ENCODE results near the gene HDGFL2. TPM values are rescaled to one million over a fixed set of nuclear protein-coding genes. Genes with fewer than 3 reads are reported as not detected.
"Not testable (repeated sequence)": the region's sequence is repeated elsewhere in the genome, so short reads cannot be mapped to it uniquely, and the experiment has no call there.

HDGFL2 gene
- total RNA-seq, 1 donor from 2014 or later = 27.8 TPM

- intact Hi-C loops (cut with DNase I) = no loop called here
- ATAC-seq (ENCODE audit: poor library complexity) = no peak
- no peak for DNase-seq
Measured at GRCh38 chr19:4539169-4539692, 67.1 kb downstream of the HDGFL2 start.

GRCh38 chr19:4539693-4540581 lies 67.8 kb downstream of the HDGFL2 start, which contains the start of gene LRG1:
TSS of gene LRG1 (minus strand) at chr19:4540036. CDS start at chr19:4540013, 23 bp downstream.
- no peak for DNase-seq
- peak; percentile 15 for ATAC-seq (ENCODE audit: poor library complexity)
- intact Hi-C loops (cut with DNase I) = no loop called here

GRCh38 chr19:4541114-4541805 lies 69.2 kb downstream of the HDGFL2 start:
- intact Hi-C loops (cut with DNase I) = no loop called here
- no peak for DNase-seq
- no peak for ATAC-seq (ENCODE audit: poor library complexity)

- ATAC-seq (ENCODE audit: poor library complexity) = not testable (repeated sequence)
Measured at GRCh38 chr19:4541806-4542145, 69.7 kb downstream of the HDGFL2 start.

GRCh38 chr19:4542896-4543841 lies 71.1 kb downstream of the HDGFL2 start:
- intact Hi-C loops (cut with DNase I) = no loop called here
- DNase-seq (no peak), ATAC-seq (ENCODE audit: poor library complexity) (no peak)

More at GRCh38 chr19:4541806-4542145, 69.7 kb downstream of the HDGFL2 start:
- intact Hi-C loops (cut with DNase I); DNase-seq: not testable (repeated sequence)

- intact Hi-C loops (cut with DNase I) = no loop called here
Measured at GRCh38 chr19:4543842-4544647, 71.9 kb downstream of the HDGFL2 start.

GRCh38 chr19:4547303-4548237 lies 75.5 kb downstream of the HDGFL2 start:
- DNase-seq (no peak), ATAC-seq (ENCODE audit: poor library complexity) (peak; percentile 54)
- intact Hi-C loops (cut with DNase I) = no loop called here

More at GRCh38 chr19:4543842-4544647, 71.9 kb downstream of the HDGFL2 start:
- DNase-seq (no peak), ATAC-seq (ENCODE audit: poor library complexity) (no peak)

- intact Hi-C loops (cut with DNase I) = no loop called here
- DNase-seq (no peak), ATAC-seq (ENCODE audit: poor library complexity) (no peak)
Measured at GRCh38 chr19:4548238-4548584, 76.1 kb downstream of the HDGFL2 start.

GRCh38 chr19:4550018-4550417 lies 77.9 kb downstream of the HDGFL2 start:
- no peak for DNase-seq
- no peak for ATAC-seq (ENCODE audit: poor library complexity)
- intact Hi-C loops (cut with DNase I) = no loop called here

- no peak for ATAC-seq (ENCODE audit: poor library complexity)
- intact Hi-C loops (cut with DNase I) = no loop called here
- no peak for DNase-seq
Measured at GRCh38 chr19:4550479-4551050, 78.5 kb downstream of the HDGFL2 start.

Small RNA genes lying within 50 kb of the gene (microRNA-seq; reads per million reads assigned to microRNA genes)
- gene MIR4746 = not detected

Other genes starting within 250 kb of the HDGFL2 start
- 0.51 TPM for gene EBI3, start 242.8 kb upstream of the HDGFL2 start, total RNA-seq
- 7.8 TPM for gene YJU2, start 225.2 kb upstream of the HDGFL2 start, total RNA-seq
- not detected for gene SHD, start 193.0 kb upstream of the HDGFL2 start, total RNA-seq
- 0.24 TPM for gene TMIGD2, start 169.9 kb upstream of the HDGFL2 start, total RNA-seq
- not detected for gene FSD1, start 167.7 kb upstream of the HDGFL2 start, total RNA-seq
- 1.6 TPM for gene STAP2, start 133.5 kb upstream of the HDGFL2 start, total RNA-seq
- gene MPND, start 128.7 kb upstream of the HDGFL2 start, total RNA-seq = 16.6 TPM
- 18.6 TPM for gene SH3GL1, start 71.8 kb upstream of the HDGFL2 start, total RNA-seq
- gene CHAF1A, start 69.7 kb upstream of the HDGFL2 start, total RNA-seq = 5.4 TPM
- gene UBXN6, start 14.5 kb upstream of the HDGFL2 start, total RNA-seq = 120 TPM
- gene PLIN4, start 46.2 kb downstream of the HDGFL2 start, total RNA-seq = 239 TPM
- 64.6 TPM for gene PLIN5, start 62.9 kb downstream of the HDGFL2 start, total RNA-seq
- gene LRG1, start 67.7 kb downstream of the HDGFL2 start, total RNA-seq = 0.22 TPM
- gene SEMA6B, start 87.4 kb downstream of the HDGFL2 start, total RNA-seq = 15.0 TPM
- gene TNFAIP8L1, start 167.2 kb downstream of the HDGFL2 start, total RNA-seq = 4.6 TPM
- 23.2 TPM for gene MYDGF, start 198.0 kb downstream of the HDGFL2 start, total RNA-seq

Data from Right ventricle myocardium superior (tissue), 1 donor.